D721Med (cell line): ENCODE results near the gene AOAH.

Experiments
- DNase-seq: peaks from one replicate; pipeline ENCODE4 v3.0.0; 2011; ENCODE audit warnings: low spot score; ENCODE audit not compliant: insufficient read length
- FAIRE-seq: peaks from 2 replicates; lab custom pipeline; 2011; peaks lifted over from hg19 to GRCh38; lab: Jason Lieb, UNC
- CTCF ChIP-seq: IDR thresholded peaks from 2 replicates; pipeline ENCODE4 v1.5.1; 2012; ENCODE audit warnings: mild to moderate bottlenecking, control low read depth; ENCODE audit not compliant: insufficient read depth; ENCODE audit errors: missing control alignments

The AOAH gene

GRCh38 chr7:36691983-36692382 is 32.3 kb downstream of the AOAH start:
- DNase-seq (no peak), FAIRE-seq (no peak)
- TF ChIP-seq CTCF: no peak

DNA sequence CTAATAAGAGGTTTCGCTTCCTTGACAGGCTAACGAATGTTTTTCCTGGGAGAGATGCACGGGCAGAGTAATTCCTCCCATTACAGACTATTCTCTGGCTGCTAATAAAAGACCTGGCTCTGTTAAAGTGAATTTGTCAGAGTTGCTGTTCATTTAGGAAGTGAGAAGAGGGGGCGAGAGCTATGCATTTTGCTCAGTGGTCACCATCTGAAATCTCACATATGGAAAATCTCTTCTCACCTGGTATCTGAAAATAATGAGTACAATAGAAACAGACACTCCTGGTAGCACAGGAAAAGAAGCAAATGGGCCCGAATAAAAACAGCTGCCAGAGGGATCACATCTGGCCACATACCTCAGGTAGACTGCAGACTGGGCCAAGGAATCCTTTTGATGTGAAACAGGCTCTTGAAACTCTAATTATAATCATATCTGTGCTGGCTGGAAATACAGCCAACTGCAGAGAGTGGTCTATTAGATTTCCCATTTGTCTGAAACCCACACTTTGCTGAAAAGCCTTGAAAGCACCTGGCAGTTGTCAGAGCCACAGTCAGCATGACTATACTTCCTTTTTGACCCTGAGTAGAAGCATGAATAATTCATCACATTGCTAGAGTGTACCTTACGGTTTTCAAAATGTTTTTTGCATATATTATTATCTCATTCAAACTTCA is 33.6 kb downstream of the AOAH start:
- no peak for FAIRE-seq
- no peak for TF ChIP-seq CTCF
- no peak for DNase-seq

DNA sequence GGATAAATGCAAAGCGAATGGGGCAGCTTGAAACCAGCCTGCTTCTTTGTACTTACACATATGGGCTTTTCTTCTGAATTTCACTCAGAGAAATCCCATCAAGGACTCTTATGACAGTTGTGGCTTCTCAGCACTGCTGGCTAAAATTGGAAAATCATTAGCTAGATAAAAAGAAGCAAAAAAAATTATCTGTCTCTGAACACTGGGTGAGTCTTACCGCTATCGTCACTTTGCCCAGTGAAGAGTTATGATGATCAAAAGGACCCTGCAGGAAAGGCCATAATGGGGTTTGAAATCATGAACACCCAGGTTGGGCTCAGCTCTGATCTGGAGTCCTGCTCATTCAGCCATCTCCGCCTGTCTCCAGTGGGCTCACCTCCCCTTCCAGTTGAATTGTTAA is 34.3 kb downstream of the AOAH start:
- TF ChIP-seq CTCF: no peak
- FAIRE-seq: no peak
- DNase-seq: no peak

DNA sequence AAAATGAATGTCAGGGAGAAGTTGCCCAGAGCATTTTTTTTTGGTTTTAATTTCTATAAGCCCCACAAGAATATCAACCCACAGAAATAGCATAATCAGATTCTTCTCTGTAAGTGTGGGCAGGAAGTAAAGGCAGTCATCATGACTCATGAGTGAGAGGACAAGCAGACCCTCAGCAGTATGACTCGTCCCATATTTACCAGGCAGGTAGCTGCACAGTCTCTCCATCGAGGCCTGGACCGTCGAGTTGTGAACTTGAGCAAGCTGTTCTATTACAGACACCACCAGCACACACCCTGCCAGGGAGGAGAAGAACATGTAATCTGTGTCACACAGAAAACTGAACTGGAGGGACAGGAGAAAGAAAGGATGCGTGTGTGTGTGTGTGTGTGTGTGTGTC is 37.8 kb downstream of the AOAH start:
- no peak for FAIRE-seq
- TF ChIP-seq CTCF: no peak
- DNase-seq: no peak

DNA sequence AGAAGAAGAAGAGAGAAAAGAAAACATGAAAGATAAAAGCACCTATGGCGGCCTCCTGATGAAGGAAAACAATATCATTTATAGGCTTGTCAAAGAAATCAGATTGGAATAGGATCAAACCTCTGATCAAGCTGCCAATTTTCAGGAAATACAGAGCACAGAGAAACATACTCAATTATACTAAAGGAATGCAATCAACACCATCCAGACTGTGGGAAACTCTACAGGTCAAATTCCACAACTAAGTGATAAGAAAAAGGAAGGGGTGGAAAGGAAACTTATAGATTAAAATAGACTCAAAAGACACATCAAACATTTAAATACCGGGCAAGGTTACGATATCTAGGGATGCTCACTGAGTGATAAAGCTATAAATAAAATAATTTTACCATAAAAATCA is 39.3 kb downstream of the AOAH start:
- TF ChIP-seq CTCF: no peak
- FAIRE-seq: no peak
- DNase-seq: no peak

DNA sequence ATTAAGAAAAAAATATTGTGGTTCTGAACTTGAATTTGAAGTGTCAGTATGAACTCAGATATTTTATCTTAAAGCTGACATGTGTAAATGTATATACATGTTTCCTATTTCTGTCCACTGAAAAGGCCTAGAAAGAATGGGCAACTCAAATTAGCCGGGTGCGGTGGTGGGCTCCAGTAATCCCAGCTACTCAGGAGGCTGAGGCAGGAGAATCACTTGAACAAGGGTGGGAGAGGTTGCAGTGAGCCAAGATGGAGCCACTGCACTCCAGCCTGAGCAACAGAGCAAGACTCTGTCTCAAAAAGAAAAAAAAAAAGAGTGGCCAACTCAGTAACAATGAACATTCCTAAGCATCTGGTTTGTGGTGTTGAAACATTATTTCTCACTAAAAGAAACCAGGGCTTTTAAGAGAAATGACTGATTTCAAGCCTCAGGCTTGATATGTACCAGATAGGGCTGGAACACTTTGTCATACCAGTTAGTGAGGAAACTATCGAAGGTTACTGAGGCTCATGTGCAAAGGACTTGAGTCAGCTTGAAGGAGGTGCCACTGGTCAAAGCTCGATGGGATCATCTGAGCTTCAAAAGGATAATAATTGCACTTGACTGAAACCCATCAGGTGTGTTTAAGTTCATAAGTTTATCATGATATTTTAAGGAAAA is 40.5 kb downstream of the AOAH start:
- FAIRE-seq (no peak), DNase-seq (no peak)

More for the DNA sequence above, 40.5 kb downstream of the AOAH start:
- TF ChIP-seq CTCF: no peak
